Hepatic stellate cell (primary cell): Measurements from ENCODE around the gene SNX11.
A peak's percentile ranks its signal among the peaks of the same experiment; 100 is the strongest.

Experiments
- DNase-seq: peaks from one replicate; pipeline ENCODE4 v3.0.0; 2011; ENCODE audit warnings: low spot score

The SNX11 gene

GRCh38 chr17:48131216-48131824, 23.8 kb downstream of the SNX11 start:
- peak; percentile 77 for DNase-seq

GRCh38 chr17:48132385-48132784, 24.8 kb downstream of the SNX11 start:
- DNase-seq: no peak

- peak; percentile 11 for DNase-seq
Observed at GRCh38 chr17:48134912-48135480, 27.4 kb downstream of the SNX11 start.

- no peak for DNase-seq
Observed at GRCh38 chr17:48137656-48138055, 30.1 kb downstream of the SNX11 start.

- DNase-seq: no peak
Observed at GRCh38 chr17:48139944-48140343, 32.4 kb downstream of the SNX11 start.

- no peak for DNase-seq
Observed at GRCh38 chr17:48143629-48144028, 36.1 kb downstream of the SNX11 start.

GRCh38 chr17:48144231-48144630, 36.7 kb downstream of the SNX11 start:
- DNase-seq: no peak

- no peak for DNase-seq
Observed at GRCh38 chr17:48144976-48145798, 37.6 kb downstream of the SNX11 start.

GRCh38 chr17:48148029-48148770, 40.6 kb downstream of the SNX11 start:
- no peak for DNase-seq

GRCh38 chr17:48148854-48149786, 41.6 kb downstream of the SNX11 start:
- DNase-seq: no peak

- DNase-seq: no peak
Observed at GRCh38 chr17:48149787-48150463, 42.4 kb downstream of the SNX11 start.

GRCh38 chr17:48150597-48151001, 43.0 kb downstream of the SNX11 start:
- no peak for DNase-seq

- DNase-seq: no peak
Observed at GRCh38 chr17:48151220-48151619, 43.7 kb downstream of the SNX11 start.

- DNase-seq: no peak
Observed at GRCh38 chr17:48152289-48152688, 44.7 kb downstream of the SNX11 start.

- DNase-seq: peak; percentile 26
Observed at GRCh38 chr17:48153691-48154358, 46.3 kb downstream of the SNX11 start.

GRCh38 chr17:48155889-48156611, 48.5 kb downstream of the SNX11 start:
- DNase-seq: no peak

GRCh38 chr17:48159232-48159631, 51.7 kb downstream of the SNX11 start:
- no peak for DNase-seq

- DNase-seq: no peak
Observed at GRCh38 chr17:48160177-48161081, 52.9 kb downstream of the SNX11 start.
